Right atrium auricular region (tissue), 2 donors: Measurements from ENCODE around the gene COPZ2. TPM values are rescaled to one million over a fixed set of nuclear protein-coding genes. Genes with fewer than 3 reads are reported as not detected.

ENCODE experiments used
- DNase-seq: peaks from one replicate; pipeline ENCODE4 v3.0.0-alpha.2; 2019; ENCODE audit warnings: low spot score
- H3K27ac ChIP-seq, 2 donors: fragments of 200-600 bp; sonication (generic); 1 replicate in 1 of 2; 2 replicates in 1 of 2; pipeline ENCODE4 v1.5.1; 2016 to 2019
- H3K27me3 ChIP-seq, 2 donors: fragments of 200-600 bp; sonication (generic); one replicate each; pipeline versions ENCODE4 v1.5.1 to v1.6.0; 2017 to 2019
- H3K36me3 ChIP-seq: fragments of 200-600 bp; sonication (generic); one replicate; pipeline ENCODE4 v1.5.1; 2016
- H3K4me1 ChIP-seq, 2 donors: fragments of 200-600 bp; sonication (generic); one replicate each; pipeline versions ENCODE4 v1.5.1 to v1.6.0; 2017 to 2019
- H3K4me3 ChIP-seq, 2 donors: fragments of 200-600 bp; sonication (generic); 1 replicate in 1 of 2; 2 replicates in 1 of 2; pipeline ENCODE4 v1.5.1; 2017 to 2019; ENCODE audit warnings: mild to moderate bottlenecking in 1 of 2, moderate library complexity in 1 of 2
- H3K9me3 ChIP-seq, 2 donors: fragments of 200-600 bp; sonication (generic); one replicate each; pipeline ENCODE4 v1.5.1; 2019
- microRNA counts, 2 donors: library from miRNA; unstranded; fragments of <30 nt; microRNA quantifications; one replicate each; lab custom pipeline; 2016 to 2017
- microRNA-seq, 2 donors: library from miRNA; unstranded; fragments of <30 nt; microRNA quantifications; one replicate each; pipeline ENCODE4, GENCODE V29; 2016 to 2017; ENCODE audit warnings: borderline number of aligned reads in 2 of 2, borderline replicate concordance in 1 of 2
- total RNA-seq, 2 donors: library from RNA; depleted of rRNA; stranded (reverse); fragments of >200 nt; gene quantifications; one replicate each; pipeline ENCODE4 v1.1.0, GENCODE V29; 2016
- TF ChIP-seq, protein P1 (sequence below), 2 donors: fragments of 200-600 bp; sonication (generic); IDR thresholded peaks; one replicate each; pipeline ENCODE4 v1.5.1; 2019; ENCODE audit warnings: antibody characterized with exemption in 2 of 2

COPZ2 gene
- total RNA-seq, 2 donors from 2014 or later, result 43.5 to 48.1 TPM

DNA sequence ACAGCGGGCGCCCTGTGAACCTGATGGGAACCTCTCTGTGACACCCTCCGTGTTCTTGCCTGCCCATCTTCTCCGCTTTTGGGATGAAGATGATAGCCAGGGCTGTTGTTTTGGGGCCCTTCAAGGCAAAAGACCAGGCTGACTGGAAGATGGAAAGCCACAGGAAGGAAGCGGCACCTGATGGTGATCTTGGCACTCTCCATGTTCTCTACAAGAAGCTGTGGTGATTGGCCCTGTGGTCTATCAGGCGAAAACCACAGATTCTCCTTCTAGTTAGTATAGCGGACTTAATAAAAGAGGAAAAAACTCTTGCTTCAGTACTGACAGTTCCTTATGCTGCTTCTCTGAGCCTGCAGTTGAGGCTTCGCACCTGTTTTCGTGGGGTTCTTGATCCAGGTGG, 56.1 kb downstream of the COPZ2 start:
- TF ChIP-seq, protein P1, sequence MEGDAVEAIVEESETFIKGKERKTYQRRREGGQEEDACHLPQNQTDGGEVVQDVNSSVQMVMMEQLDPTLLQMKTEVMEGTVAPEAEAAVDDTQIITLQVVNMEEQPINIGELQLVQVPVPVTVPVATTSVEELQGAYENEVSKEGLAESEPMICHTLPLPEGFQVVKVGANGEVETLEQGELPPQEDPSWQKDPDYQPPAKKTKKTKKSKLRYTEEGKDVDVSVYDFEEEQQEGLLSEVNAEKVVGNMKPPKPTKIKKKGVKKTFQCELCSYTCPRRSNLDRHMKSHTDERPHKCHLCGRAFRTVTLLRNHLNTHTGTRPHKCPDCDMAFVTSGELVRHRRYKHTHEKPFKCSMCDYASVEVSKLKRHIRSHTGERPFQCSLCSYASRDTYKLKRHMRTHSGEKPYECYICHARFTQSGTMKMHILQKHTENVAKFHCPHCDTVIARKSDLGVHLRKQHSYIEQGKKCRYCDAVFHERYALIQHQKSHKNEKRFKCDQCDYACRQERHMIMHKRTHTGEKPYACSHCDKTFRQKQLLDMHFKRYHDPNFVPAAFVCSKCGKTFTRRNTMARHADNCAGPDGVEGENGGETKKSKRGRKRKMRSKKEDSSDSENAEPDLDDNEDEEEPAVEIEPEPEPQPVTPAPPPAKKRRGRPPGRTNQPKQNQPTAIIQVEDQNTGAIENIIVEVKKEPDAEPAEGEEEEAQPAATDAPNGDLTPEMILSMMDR (IDR thresholded peaks at IDR 0.05), result no peak
- DNase-seq, result no peak

DNA sequence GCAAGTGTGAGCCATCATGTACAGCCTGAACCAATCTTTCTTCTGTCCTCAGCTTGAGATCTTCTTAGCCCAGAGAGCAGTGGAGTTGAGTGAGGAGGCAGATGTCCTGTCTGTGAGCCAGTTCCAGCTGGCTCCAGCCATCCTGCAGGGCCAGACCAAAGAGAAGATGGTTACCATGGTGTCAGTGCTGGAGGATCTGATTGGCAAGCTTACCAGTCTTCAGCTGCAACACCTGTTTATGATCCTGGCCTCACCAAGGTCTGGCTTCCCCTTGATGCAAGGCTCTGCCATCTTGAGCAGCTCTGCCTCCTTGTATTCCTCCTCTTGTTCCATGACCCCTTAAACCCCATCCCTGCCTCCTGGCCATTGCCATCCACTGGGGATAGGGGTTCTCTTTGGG, 57.1 kb downstream of the COPZ2 start:
- H3K36me3 ChIP-seq, result peaks cover 51% of the 10 kb centered on the region
- H3K4me3 ChIP-seq, result no peak overlapping the region
- H3K9me3 ChIP-seq, result no peaks in the 10 kb centered on the region
- no peak for DNase-seq
- TF ChIP-seq, protein P1 (IDR thresholded peaks at IDR 0.05), result no peak
- peaks cover 0 to 29% of the 10 kb centered on the region in 2 donors for H3K4me1 ChIP-seq
- no peaks in the 10 kb centered on the region for H3K27me3 ChIP-seq
- H3K27ac ChIP-seq, result no peak overlapping the region

More for the DNA sequence above, 56.1 kb downstream of the COPZ2 start:
- H3K4me1 ChIP-seq, result peaks cover 0 to 29% of the 10 kb centered on the region in 2 donors
- H3K27me3 ChIP-seq, result no peaks in the 10 kb centered on the region
- no peak overlapping the region for H3K27ac ChIP-seq
- H3K4me3 ChIP-seq, result no peak overlapping the region
- peaks cover 42% of the 10 kb centered on the region for H3K36me3 ChIP-seq
- H3K9me3 ChIP-seq, result no peaks in the 10 kb centered on the region

- TF ChIP-seq, protein P1 (IDR thresholded peaks at IDR 0.05), result peak; percentile 53 to 79
- DNase-seq, result no peak
- H3K27me3 ChIP-seq, result no peaks in the 10 kb centered on the region
- H3K36me3 ChIP-seq, result peaks cover 71% of the 10 kb centered on the region
- H3K4me3 ChIP-seq, result no peak overlapping the region
- H3K9me3 ChIP-seq, result no peaks in the 10 kb centered on the region
- peaks cover 0 to 17% of the 10 kb centered on the region in 2 donors for H3K4me1 ChIP-seq
- no peak overlapping the region for H3K27ac ChIP-seq
Measured at GRCh38 chr17:47978324-47978723, 59.3 kb downstream of the COPZ2 start.

MicroRNAs within 50 kb of the gene (microRNA counts, 767-probe panel; counts per million panel counts)
- microRNA hsa-miR-152 (lab: Ali Mortazavi, UCI), result 2,658 to 4,205 counts per million in 2 donors

Small RNA genes lying within 50 kb of the gene (microRNA-seq; reads per million reads assigned to microRNA genes)
- gene MIR152, result 1,460 to 1,485 reads per million in 2 donors

Other genes with a start within 250 kb of the COPZ2 start
- 1 to 10 TPM; 2.3 to 3.6 TPM for gene OSBPL7, start 216.0 kb downstream of the COPZ2 start, total RNA-seq
- gene MRPL10, start 206.3 kb downstream of the COPZ2 start, total RNA-seq, result 10 to 100 TPM; 51.8 to 61.3 TPM
- gene LRRC46, start 206.1 kb downstream of the COPZ2 start, total RNA-seq, result under 1 TPM in 1 of 2 donors, not detected in 1; 0.59 TPM
- gene SCRN2, start 196.5 kb downstream of the COPZ2 start, total RNA-seq, result 10 to 100 TPM; 28.5 to 37.1 TPM
- 1 to 10 TPM in 1 of 2 donors, not detected in 1; 2.7 TPM for gene SP6, start 186.6 kb downstream of the COPZ2 start, total RNA-seq
- 10 to 100 TPM; 11.7 to 12.8 TPM for gene SP2, start 141.6 kb downstream of the COPZ2 start, total RNA-seq
- gene PNPO, start 96.2 kb downstream of the COPZ2 start, total RNA-seq, result 10 to 100 TPM; 28.4 to 35.4 TPM
- gene PRR15L, start 79.9 kb downstream of the COPZ2 start, total RNA-seq, result 1 to 10 TPM; 1.2 to 6.5 TPM
- gene CDK5RAP3, start 66.7 kb downstream of the COPZ2 start, total RNA-seq, result 10 to 100 TPM; 37.9 to 45.4 TPM
- gene NFE2L1, start 10.6 kb upstream of the COPZ2 start, total RNA-seq, result 100 to 1,000 TPM; 271 to 418 TPM
- 10 to 100 TPM; 18.3 to 22.1 TPM for gene CBX1, start 63.7 kb upstream of the COPZ2 start, total RNA-seq
- gene SNX11, start 70.0 kb upstream of the COPZ2 start, total RNA-seq, result 1 to 10 TPM; 5.4 to 9.3 TPM